Measurements from ENCODE around the gene OR8D4.

OR8D4 gene

GRCh38 chr11:123904932-123905331, 3.0 kb downstream of the OR8D4 start:
- no peaks in the 10 kb centered on the region for H3K4me1 ChIP-seq (ENCODE audit: insufficient read depth, low read length)
- H3K9me3 ChIP-seq (ENCODE audit: low read length): no peaks in the 10 kb centered on the region
- H3K27me3 ChIP-seq (ENCODE audit: control insufficient read depth in 1 of 2, insufficient read depth in 2 of 2, low read length in 2 of 2): no peaks in the 10 kb centered on the region
- H3K36me3 ChIP-seq (ENCODE audit: insufficient read depth, low read length): no peaks in the 10 kb centered on the region
- H3K9ac ChIP-seq (ENCODE audit: low read length): no peak overlapping the region
- H3K4me3 ChIP-seq (ENCODE audit: low read depth in 1 of 2, low read length in 2 of 2): no peak overlapping the region
- no peak overlapping the region for H3K27ac ChIP-seq (ENCODE audit: low read depth, low read length)

GRCh38 chr11:123905826-123906225, 3.9 kb downstream of the OR8D4 start:
- Histone ChIP-seq H3K27ac (ENCODE audit: low read depth, low read length) (no peak overlapping the region), H3K4me3 (ENCODE audit: low read depth in 1 of 2, low read length in 2 of 2) (no peak overlapping the region), H3K27me3 (ENCODE audit: control insufficient read depth in 1 of 2, insufficient read depth in 2 of 2, low read length in 2 of 2) (no peaks in the 10 kb centered on the region), H3K36me3 (ENCODE audit: insufficient read depth, low read length) (no peaks in the 10 kb centered on the region), H3K4me1 (ENCODE audit: insufficient read depth, low read length) (no peaks in the 10 kb centered on the region), H3K9ac (ENCODE audit: low read length) (no peak overlapping the region), H3K9me3 (ENCODE audit: low read length) (no peaks in the 10 kb centered on the region)

GRCh38 chr11:123920943-123921342, 19.0 kb downstream of the OR8D4 start:
- H3K4me1 ChIP-seq (ENCODE audit: insufficient read depth, low read length): no peaks in the 10 kb centered on the region
- H3K9ac ChIP-seq (ENCODE audit: low read length): no peak overlapping the region
- no peaks in the 10 kb centered on the region for H3K27me3 ChIP-seq (ENCODE audit: control insufficient read depth in 1 of 2, insufficient read depth in 2 of 2, low read length in 2 of 2)
- no peaks in the 10 kb centered on the region for H3K9me3 ChIP-seq (ENCODE audit: low read length)
- no peak overlapping the region for H3K4me3 ChIP-seq (ENCODE audit: low read depth in 1 of 2, low read length in 2 of 2)
- H3K36me3 ChIP-seq (ENCODE audit: insufficient read depth, low read length): no peaks in the 10 kb centered on the region
- no peak overlapping the region for H3K27ac ChIP-seq (ENCODE audit: low read depth, low read length)

GRCh38 chr11:123924027-123924426, 22.1 kb downstream of the OR8D4 start:
- H3K27me3 ChIP-seq (ENCODE audit: control insufficient read depth in 1 of 2, insufficient read depth in 2 of 2, low read length in 2 of 2): no peaks in the 10 kb centered on the region

GRCh38 chr11:123939317-123939716, 37.4 kb downstream of the OR8D4 start, which contains the start of gene OR4D5:
TSS of gene OR4D5 (plus strand) at chr11:123939617. CDS start at chr11:123939617, 0 bp downstream.
- H3K9ac ChIP-seq (ENCODE audit: low read length): no peak within 1 kb of the TSS
- no peak within 1 kb of the TSS for H3K27ac ChIP-seq (ENCODE audit: low read depth, low read length)
- no peaks in the 10 kb centered on the region for H3K36me3 ChIP-seq (ENCODE audit: insufficient read depth, low read length)
- no peak within 1 kb of the TSS for H3K4me3 ChIP-seq (ENCODE audit: low read depth in 1 of 2, low read length in 2 of 2)
- H3K4me1 ChIP-seq (ENCODE audit: insufficient read depth, low read length): no peaks in the 10 kb centered on the region
- no peaks in the 10 kb centered on the region for H3K9me3 ChIP-seq (ENCODE audit: low read length)
- H3K27me3 ChIP-seq (ENCODE audit: control insufficient read depth in 1 of 2, insufficient read depth in 2 of 2, low read length in 2 of 2): no peaks in the 10 kb centered on the region

More at GRCh38 chr11:123924027-123924426, 22.1 kb downstream of the OR8D4 start:
- no peak overlapping the region for H3K27ac ChIP-seq (ENCODE audit: low read depth, low read length)
- no peak overlapping the region for H3K4me3 ChIP-seq (ENCODE audit: low read depth in 1 of 2, low read length in 2 of 2)
- no peak overlapping the region for H3K9ac ChIP-seq (ENCODE audit: low read length)
- no peaks in the 10 kb centered on the region for H3K9me3 ChIP-seq (ENCODE audit: low read length)
- H3K4me1 ChIP-seq (ENCODE audit: insufficient read depth, low read length): no peaks in the 10 kb centered on the region
- no peaks in the 10 kb centered on the region for H3K36me3 ChIP-seq (ENCODE audit: insufficient read depth, low read length)

GRCh38 chr11:123942413-123942812, 40.4 kb downstream of the OR8D4 start:
- Histone ChIP-seq H3K36me3 (ENCODE audit: insufficient read depth, low read length) (no peaks in the 10 kb centered on the region), H3K9ac (ENCODE audit: low read length) (no peak overlapping the region), H3K27me3 (ENCODE audit: control insufficient read depth in 1 of 2, insufficient read depth in 2 of 2, low read length in 2 of 2) (no peaks in the 10 kb centered on the region), H3K4me1 (ENCODE audit: insufficient read depth, low read length) (no peaks in the 10 kb centered on the region), H3K4me3 (ENCODE audit: low read depth in 1 of 2, low read length in 2 of 2) (no peak overlapping the region), H3K27ac (ENCODE audit: low read depth, low read length) (no peak overlapping the region), H3K9me3 (ENCODE audit: low read length) (no peaks in the 10 kb centered on the region)

GRCh38 chr11:123943738-123944137, 41.8 kb downstream of the OR8D4 start, which contains the start of gene OR6T1:
TSS of gene OR6T1 (minus strand) at chr11:123943838. CDS start at chr11:123943838, 0 bp downstream.
- Histone ChIP-seq H3K36me3 (ENCODE audit: insufficient read depth, low read length) (no peaks in the 10 kb centered on the region), H3K4me3 (ENCODE audit: low read depth in 1 of 2, low read length in 2 of 2) (no peak within 1 kb of the TSS), H3K4me1 (ENCODE audit: insufficient read depth, low read length) (no peaks in the 10 kb centered on the region), H3K9ac (ENCODE audit: low read length) (no peak within 1 kb of the TSS), H3K27ac (ENCODE audit: low read depth, low read length) (no peak within 1 kb of the TSS), H3K27me3 (ENCODE audit: control insufficient read depth in 1 of 2, insufficient read depth in 2 of 2, low read length in 2 of 2) (no peaks in the 10 kb centered on the region), H3K9me3 (ENCODE audit: low read length) (no peaks in the 10 kb centered on the region)

- no peaks in the 10 kb centered on the region for H3K36me3 ChIP-seq (ENCODE audit: insufficient read depth, low read length)
- no peaks in the 10 kb centered on the region for H3K4me1 ChIP-seq (ENCODE audit: insufficient read depth, low read length)
- no peaks in the 10 kb centered on the region for H3K27me3 ChIP-seq (ENCODE audit: control insufficient read depth in 1 of 2, insufficient read depth in 2 of 2, low read length in 2 of 2)
- no peak overlapping the region for H3K27ac ChIP-seq (ENCODE audit: low read depth, low read length)
- no peak overlapping the region for H3K4me3 ChIP-seq (ENCODE audit: low read depth in 1 of 2, low read length in 2 of 2)
- H3K9me3 ChIP-seq (ENCODE audit: low read length): no peaks in the 10 kb centered on the region
- no peak overlapping the region for H3K9ac ChIP-seq (ENCODE audit: low read length)
Measured at GRCh38 chr11:123945132-123945531, 43.2 kb downstream of the OR8D4 start.

GRCh38 chr11:123956752-123957151, 54.8 kb downstream of the OR8D4 start:
- Histone ChIP-seq H3K4me3 (ENCODE audit: low read depth in 1 of 2, low read length in 2 of 2) (no peak overlapping the region), H3K9ac (ENCODE audit: low read length) (no peak overlapping the region), H3K4me1 (ENCODE audit: insufficient read depth, low read length) (no peaks in the 10 kb centered on the region), H3K27me3 (ENCODE audit: control insufficient read depth in 1 of 2, insufficient read depth in 2 of 2, low read length in 2 of 2) (no peaks in the 10 kb centered on the region), H3K9me3 (ENCODE audit: low read length) (no peaks in the 10 kb centered on the region), H3K27ac (ENCODE audit: low read depth, low read length) (no peak overlapping the region), H3K36me3 (ENCODE audit: insufficient read depth, low read length) (no peaks in the 10 kb centered on the region)

Data from muscle layer of colon (tissue), 2 donors.